K562 (cell line): Measurements from ENCODE around the gene TMEM187. TPM values are rescaled to one million over a fixed set of nuclear protein-coding genes. Genes with fewer than 3 reads are reported as not detected.

Experiments used
- ARID2 ChIP-seq: fragments of 450-650 bp; IDR thresholded peaks from 2 replicates; pipeline ENCODE4 v1.6.1; 2017; ENCODE audit warnings: antibody characterized with exemption, mild to moderate bottlenecking
- MEIS2 ChIP-seq: fragments of 450-650 bp; IDR thresholded peaks from 2 replicates; pipeline ENCODE4 v1.6.1; 2014; ENCODE audit warnings: mild to moderate bottlenecking; ENCODE audit not compliant: partially characterized antibody
- NFYB ChIP-seq: IDR thresholded peaks from 2 replicates; pipeline ENCODE4 v1.6.1; 2011; ENCODE audit warnings: mild to moderate bottlenecking, moderate library complexity; ENCODE audit not compliant: insufficient read length; ENCODE audit errors: extremely low read depth
- PHF8 ChIP-seq: fragments of 200-600 bp; sonication (generic); IDR thresholded peaks from 2 replicates; pipeline ENCODE4 v1.6.1; 2012; ENCODE audit warnings: mixed run types, mild to moderate bottlenecking, inconsistent platforms, low read length, moderate library complexity, borderline replicate concordance
- POLR2AphosphoS5 ChIP-seq: IDR thresholded peaks from 2 replicates; pipeline ENCODE4 v1.6.1; 2011; ENCODE audit warnings: mild to moderate bottlenecking, low read depth, low read length, moderate library complexity; ENCODE audit not compliant: control insufficient read depth, insufficient read depth
- RAD21 ChIP-seq, 2 experiments: fragments of 250-450 bp in 1 of 2; fragments of 450-650 bp in 1 of 2; sonication (Bioruptor Pico) in 1 of 2; formaldehyde crosslinking in 1 of 2; IDR thresholded peaks in 1 of 2; conservative IDR thresholded peaks in 1 of 2; 2 replicates each; pipeline versions ENCODE4 v1.4.0 to v1.8.0; 2020 to 2022; ENCODE audit warnings: mild to moderate bottlenecking in 2 of 2, moderate library complexity in 1 of 2
- TAF1 ChIP-seq: IDR thresholded peaks from 2 replicates; pipeline ENCODE4 v1.6.1; 2011; ENCODE audit warnings: mild to moderate bottlenecking, low read length, moderate library complexity; ENCODE audit not compliant: insufficient read depth, control insufficient read depth, severe bottlenecking; ENCODE audit errors: extremely low read depth
- TAF15 ChIP-seq: fragments of 200-400 bp; formaldehyde crosslinking; IDR thresholded peaks from 2 replicates; pipeline ENCODE4 v1.6.1; 2017; ENCODE audit warnings: mild to moderate bottlenecking, low read depth, low read length, moderate library complexity
- YY1 ChIP-seq, 3 experiments: IDR thresholded peaks; 2 replicates each; pipeline ENCODE4 v1.6.1; 2011; ENCODE audit warnings: low read length in 2 of 3, mild to moderate bottlenecking in 2 of 3, moderate library complexity in 2 of 3, borderline replicate concordance in 1 of 3, control low read depth in 1 of 3, low read depth in 1 of 3; ENCODE audit not compliant: insufficient read depth in 3 of 3, insufficient replicate concordance in 2 of 3, control insufficient read depth in 1 of 3, insufficient read length in 1 of 3; ENCODE audit errors: extremely low read depth in 1 of 3
- ZNF274 ChIP-seq: IDR thresholded peaks from 2 replicates; pipeline ENCODE4 v1.6.1; 2011; ENCODE audit warnings: low read depth, mild to moderate bottlenecking, low read length, moderate library complexity, borderline replicate concordance
- polyA plus RNA-seq, 8 experiments: library from polyadenylated mRNA; depleted of rRNA in 4 of 8; stranded (reverse) in 5 of 8; unstranded in 3 of 8; fragments of >200 nt; fragmentation: Nextera tagmentation in 2 of 8; fragmentation: Illumina TruSeq in 1 of 8; extraction: Ambion mirVana in 2 of 8; extraction: Trizol in 1 of 8; gene quantifications; 2 replicates each; pipeline versions ENCODE4 v1.2.1 to v1.2.3, GENCODE V29; 2011 to 2014; ENCODE audit warnings: inconsistent platforms in 1 of 8, missing spikeins in 1 of 8
- total RNA-seq, 7 experiments: library from RNA; depleted of rRNA in 6 of 7; stranded (reverse); fragments of >200 nt in 6 of 7; fragmentation: Illumina TruSeq in 2 of 7; extraction: Trizol in 2 of 7; gene quantifications; 2 replicates each; pipeline versions ENCODE4 v1.2.1 to v1.2.3, GENCODE V29; 2011 to 2021; ENCODE audit warnings: low replicate concordance in 1 of 7
- TF ChIP-seq, protein P1 (sequence below): fragments of 450-650 bp; IDR thresholded peaks from 2 replicates; pipeline ENCODE4 v1.6.1; 2014; ENCODE audit warnings: low read depth, mild to moderate bottlenecking, moderate library complexity, borderline replicate concordance
- TF ChIP-seq, protein P2 (sequence below): sonication (generic); formaldehyde crosslinking; IDR thresholded peaks from 2 replicates; pipeline ENCODE4 v1.8.1; 2023; ENCODE audit warnings: mild to moderate bottlenecking, missing genetic modification reagents
- TF ChIP-seq, protein P3 (sequence below): fragments of 450-650 bp; IDR thresholded peaks from 2 replicates; pipeline ENCODE4 v1.7.1; 2018; ENCODE audit warnings: mild to moderate bottlenecking, low read depth; ENCODE audit not compliant: partially characterized antibody
- TF ChIP-seq, protein P4 (sequence below): fragments of 250-450 bp; sonication (Bioruptor Pico); IDR thresholded peaks from 2 replicates; pipeline ENCODE4 v1.9.0; 2021; ENCODE audit warnings: mild to moderate bottlenecking
- TF ChIP-seq, protein P5 (sequence below), 2 experiments: fragments of 450-650 bp; IDR thresholded peaks; 2 replicates each; pipeline ENCODE4 v1.6.1; 2016
- TF ChIP-seq, protein P6 (sequence below), 2 experiments: fragments of 450-650 bp; conservative IDR thresholded peaks; 2 replicates each; pipeline ENCODE4 v1.6.1; 2017; ENCODE audit warnings: mild to moderate bottlenecking in 2 of 2, moderate library complexity in 2 of 2

The TMEM187 gene
- total and polyA plus RNA-seq, 9 of the 15 experiments (the other 6 are each of a cell fraction or from before 2014, with no cell fraction given), result 0.13 to 6.4 (median 1.6) TPM

DNA sequence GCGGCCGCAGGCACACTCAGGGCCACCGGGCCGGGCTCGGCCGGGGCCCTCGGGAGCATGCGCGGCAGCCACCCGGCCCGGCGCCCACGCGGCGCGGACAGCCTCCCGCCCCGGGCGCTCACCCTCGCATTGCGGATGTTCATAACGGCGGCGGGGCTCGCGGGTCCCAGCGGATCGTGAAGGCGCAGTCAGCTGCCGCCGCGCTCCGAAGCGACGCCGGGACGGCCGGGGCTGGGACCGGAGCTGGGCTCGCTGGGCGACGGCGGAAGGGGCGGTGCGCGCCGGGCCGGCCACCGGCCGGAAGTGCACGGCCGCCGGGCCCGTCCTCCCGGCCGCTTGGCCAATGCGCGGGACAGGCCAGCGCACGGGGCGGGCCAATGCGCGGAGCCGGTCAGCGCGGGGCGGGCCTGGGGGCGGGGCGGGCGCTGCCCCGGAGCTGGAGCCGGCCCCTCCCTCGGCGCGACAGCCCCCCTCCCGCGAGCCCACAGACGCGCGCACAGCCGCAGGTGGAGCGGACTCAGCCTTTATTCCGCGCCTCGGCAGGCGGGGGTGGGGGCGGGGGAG is 37.7 kb upstream of the TMEM187 start, which contains the start of gene NAA10 (continued):
- TF ChIP-seq YY1 (IDR thresholded peaks at IDR 0.05; ENCODE audit: borderline replicate concordance in 1 of 3, control insufficient read depth in 1 of 3, extremely low read depth in 1 of 3, insufficient read depth in 3 of 3, insufficient read length in 1 of 3, insufficient replicate concordance in 2 of 3, low read depth in 1 of 3, low read length in 2 of 3), result peak in 1 of 3 experiments; percentile 36
- peak; percentile 10 for TF ChIP-seq NFYB
- no peak for TF ChIP-seq ZNF274
- TF ChIP-seq, protein P1, sequence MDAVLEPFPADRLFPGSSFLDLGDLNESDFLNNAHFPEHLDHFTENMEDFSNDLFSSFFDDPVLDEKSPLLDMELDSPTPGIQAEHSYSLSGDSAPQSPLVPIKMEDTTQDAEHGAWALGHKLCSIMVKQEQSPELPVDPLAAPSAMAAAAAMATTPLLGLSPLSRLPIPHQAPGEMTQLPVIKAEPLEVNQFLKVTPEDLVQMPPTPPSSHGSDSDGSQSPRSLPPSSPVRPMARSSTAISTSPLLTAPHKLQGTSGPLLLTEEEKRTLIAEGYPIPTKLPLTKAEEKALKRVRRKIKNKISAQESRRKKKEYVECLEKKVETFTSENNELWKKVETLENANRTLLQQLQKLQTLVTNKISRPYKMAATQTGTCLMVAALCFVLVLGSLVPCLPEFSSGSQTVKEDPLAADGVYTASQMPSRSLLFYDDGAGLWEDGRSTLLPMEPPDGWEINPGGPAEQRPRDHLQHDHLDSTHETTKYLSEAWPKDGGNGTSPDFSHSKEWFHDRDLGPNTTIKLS, result 0 out of 2 replicates have a peak, but pooled peaks have one; percentile 29
- peak in 1 of 2 experiments; percentile 3; a peak in 1 of 4 replicates for TF ChIP-seq RAD21 (CRISPR knock-in tag; conservative IDR thresholded peaks at IDR 0.05 in 1 of 2, IDR thresholded peaks at IDR 0.05 in 1 of 2)
- TF ChIP-seq, protein P2, sequence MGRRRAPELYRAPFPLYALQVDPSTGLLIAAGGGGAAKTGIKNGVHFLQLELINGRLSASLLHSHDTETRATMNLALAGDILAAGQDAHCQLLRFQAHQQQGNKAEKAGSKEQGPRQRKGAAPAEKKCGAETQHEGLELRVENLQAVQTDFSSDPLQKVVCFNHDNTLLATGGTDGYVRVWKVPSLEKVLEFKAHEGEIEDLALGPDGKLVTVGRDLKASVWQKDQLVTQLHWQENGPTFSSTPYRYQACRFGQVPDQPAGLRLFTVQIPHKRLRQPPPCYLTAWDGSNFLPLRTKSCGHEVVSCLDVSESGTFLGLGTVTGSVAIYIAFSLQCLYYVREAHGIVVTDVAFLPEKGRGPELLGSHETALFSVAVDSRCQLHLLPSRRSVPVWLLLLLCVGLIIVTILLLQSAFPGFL (CRISPR knock-in tag), result no peak
- TF ChIP-seq, protein P3, sequence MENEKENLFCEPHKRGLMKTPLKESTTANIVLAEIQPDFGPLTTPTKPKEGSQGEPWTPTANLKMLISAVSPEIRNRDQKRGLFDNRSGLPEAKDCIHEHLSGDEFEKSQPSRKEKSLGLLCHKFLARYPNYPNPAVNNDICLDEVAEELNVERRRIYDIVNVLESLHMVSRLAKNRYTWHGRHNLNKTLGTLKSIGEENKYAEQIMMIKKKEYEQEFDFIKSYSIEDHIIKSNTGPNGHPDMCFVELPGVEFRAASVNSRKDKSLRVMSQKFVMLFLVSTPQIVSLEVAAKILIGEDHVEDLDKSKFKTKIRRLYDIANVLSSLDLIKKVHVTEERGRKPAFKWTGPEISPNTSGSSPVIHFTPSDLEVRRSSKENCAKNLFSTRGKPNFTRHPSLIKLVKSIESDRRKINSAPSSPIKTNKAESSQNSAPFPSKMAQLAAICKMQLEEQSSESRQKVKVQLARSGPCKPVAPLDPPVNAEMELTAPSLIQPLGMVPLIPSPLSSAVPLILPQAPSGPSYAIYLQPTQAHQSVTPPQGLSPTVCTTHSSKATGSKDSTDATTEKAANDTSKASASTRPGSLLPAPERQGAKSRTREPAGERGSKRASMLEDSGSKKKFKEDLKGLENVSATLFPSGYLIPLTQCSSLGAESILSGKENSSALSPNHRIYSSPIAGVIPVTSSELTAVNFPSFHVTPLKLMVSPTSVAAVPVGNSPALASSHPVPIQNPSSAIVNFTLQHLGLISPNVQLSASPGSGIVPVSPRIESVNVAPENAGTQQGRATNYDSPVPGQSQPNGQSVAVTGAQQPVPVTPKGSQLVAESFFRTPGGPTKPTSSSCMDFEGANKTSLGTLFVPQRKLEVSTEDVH, result no peak
- TF ChIP-seq TAF1, result peak; percentile 42
- TF ChIP-seq, protein P4, sequence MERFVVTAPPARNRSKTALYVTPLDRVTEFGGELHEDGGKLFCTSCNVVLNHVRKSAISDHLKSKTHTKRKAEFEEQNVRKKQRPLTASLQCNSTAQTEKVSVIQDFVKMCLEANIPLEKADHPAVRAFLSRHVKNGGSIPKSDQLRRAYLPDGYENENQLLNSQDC (CRISPR knock-in tag), result no peak
- TF ChIP-seq, protein P5, sequence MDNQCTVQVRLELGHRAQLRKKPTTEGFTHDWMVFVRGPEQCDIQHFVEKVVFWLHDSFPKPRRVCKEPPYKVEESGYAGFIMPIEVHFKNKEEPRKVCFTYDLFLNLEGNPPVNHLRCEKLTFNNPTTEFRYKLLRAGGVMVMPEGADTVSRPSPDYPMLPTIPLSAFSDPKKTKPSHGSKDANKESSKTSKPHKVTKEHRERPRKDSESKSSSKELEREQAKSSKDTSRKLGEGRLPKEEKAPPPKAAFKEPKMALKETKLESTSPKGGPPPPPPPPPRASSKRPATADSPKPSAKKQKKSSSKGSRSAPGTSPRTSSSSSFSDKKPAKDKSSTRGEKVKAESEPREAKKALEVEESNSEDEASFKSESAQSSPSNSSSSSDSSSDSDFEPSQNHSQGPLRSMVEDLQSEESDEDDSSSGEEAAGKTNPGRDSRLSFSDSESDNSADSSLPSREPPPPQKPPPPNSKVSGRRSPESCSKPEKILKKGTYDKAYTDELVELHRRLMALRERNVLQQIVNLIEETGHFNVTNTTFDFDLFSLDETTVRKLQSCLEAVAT (IDR thresholded peaks at IDR 0.05), result no peak
- peak; percentile 70; the same call in 1 of the 2 replicates for TF ChIP-seq PHF8
- 0 out of 2 replicates have a peak, but pooled peaks have one; percentile 29 for TF ChIP-seq POLR2AphosphoS5
- no peak for TF ChIP-seq TAF15
- TF ChIP-seq, protein P6, sequence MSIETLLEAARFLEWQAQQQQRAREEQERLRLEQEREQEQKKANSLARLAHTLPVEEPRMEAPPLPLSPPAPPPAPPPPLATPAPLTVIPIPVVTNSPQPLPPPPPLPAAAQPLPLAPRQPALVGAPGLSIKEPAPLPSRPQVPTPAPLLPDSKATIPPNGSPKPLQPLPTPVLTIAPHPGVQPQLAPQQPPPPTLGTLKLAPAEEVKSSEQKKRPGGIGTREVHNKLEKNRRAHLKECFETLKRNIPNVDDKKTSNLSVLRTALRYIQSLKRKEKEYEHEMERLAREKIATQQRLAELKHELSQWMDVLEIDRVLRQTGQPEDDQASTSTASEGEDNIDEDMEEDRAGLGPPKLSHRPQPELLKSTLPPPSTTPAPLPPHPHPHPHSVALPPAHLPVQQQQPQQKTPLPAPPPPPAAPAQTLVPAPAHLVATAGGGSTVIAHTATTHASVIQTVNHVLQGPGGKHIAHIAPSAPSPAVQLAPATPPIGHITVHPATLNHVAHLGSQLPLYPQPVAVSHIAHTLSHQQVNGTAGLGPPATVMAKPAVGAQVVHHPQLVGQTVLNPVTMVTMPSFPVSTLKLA (conservative IDR thresholded peaks at IDR 0.05), result no peak
- TF ChIP-seq ARID2, result no peak
- peak; percentile 22 for TF ChIP-seq MEIS2
